ENCODE measurements around the gene RPL18A.
A peak's percentile ranks its signal among the peaks of the same experiment; 100 is the strongest.

Gene RPL18A

GRCh38 chr19:17859533-17860330, at the start of gene RPL18A:
Gene RPL18A (plus strand): TSS chr19:17859910. CDS start chr19:17859957, 47 bp downstream.
- DNase-seq (ENCODE audit: low read depth), result peak; percentile 97

GRCh38 chr19:17811103-17811502, 48.6 kb upstream of the RPL18A start:
- DNase-seq (ENCODE audit: low read depth), result no peak

GRCh38 chr19:17811681-17812080, 48.0 kb upstream of the RPL18A start:
- no peak for DNase-seq (ENCODE audit: low read depth)

- DNase-seq (ENCODE audit: low read depth), result no peak
These were observed 47.6 kb upstream of the RPL18A start for GRCh38 chr19:17812099-17812498.

- no peak for DNase-seq (ENCODE audit: low read depth)
These were observed 41.9 kb upstream of the RPL18A start for GRCh38 chr19:17817668-17818363.

- DNase-seq (ENCODE audit: low read depth), result no peak
These were observed 38.5 kb upstream of the RPL18A start, which contains the start of gene INSL3 for GRCh38 chr19:17821190-17821589. Gene INSL3 (minus strand): TSS chr19:17821519. CDS start chr19:17821506, 13 bp downstream.

GRCh38 chr19:17824339-17824738, 35.4 kb upstream of the RPL18A start:
- no peak for DNase-seq (ENCODE audit: low read depth)

GRCh38 chr19:17826508-17827056, 33.1 kb upstream of the RPL18A start:
- DNase-seq (ENCODE audit: low read depth), result no peak

GRCh38 chr19:17829855-17830566, 29.7 kb upstream of the RPL18A start:
- DNase-seq (ENCODE audit: low read depth), result no peak

GRCh38 chr19:17830567-17831418, 28.9 kb upstream of the RPL18A start:
- DNase-seq (ENCODE audit: low read depth), result peak; percentile 38

- no peak for DNase-seq (ENCODE audit: low read depth)
These were observed 28.3 kb upstream of the RPL18A start for GRCh38 chr19:17831419-17831888.

- DNase-seq (ENCODE audit: low read depth), result no peak
These were observed 27.1 kb upstream of the RPL18A start for GRCh38 chr19:17832443-17833208.

GRCh38 chr19:17834350-17835181, 25.1 kb upstream of the RPL18A start:
- no peak for DNase-seq (ENCODE audit: low read depth)

GRCh38 chr19:17835182-17836006, 24.3 kb upstream of the RPL18A start:
- no peak for DNase-seq (ENCODE audit: low read depth)

GRCh38 chr19:17836530-17836929, 23.2 kb upstream of the RPL18A start:
- DNase-seq (ENCODE audit: low read depth), result no peak

- no peak for DNase-seq (ENCODE audit: low read depth)
These were observed 21.7 kb upstream of the RPL18A start for GRCh38 chr19:17837972-17838371.

- no peak for DNase-seq (ENCODE audit: low read depth)
These were observed 19.7 kb upstream of the RPL18A start for GRCh38 chr19:17840019-17840418.

GRCh38 chr19:17841371-17841809, 18.3 kb upstream of the RPL18A start:
- DNase-seq (ENCODE audit: low read depth), result no peak
